ENCODE results near the gene CCDC60.

DNA sequence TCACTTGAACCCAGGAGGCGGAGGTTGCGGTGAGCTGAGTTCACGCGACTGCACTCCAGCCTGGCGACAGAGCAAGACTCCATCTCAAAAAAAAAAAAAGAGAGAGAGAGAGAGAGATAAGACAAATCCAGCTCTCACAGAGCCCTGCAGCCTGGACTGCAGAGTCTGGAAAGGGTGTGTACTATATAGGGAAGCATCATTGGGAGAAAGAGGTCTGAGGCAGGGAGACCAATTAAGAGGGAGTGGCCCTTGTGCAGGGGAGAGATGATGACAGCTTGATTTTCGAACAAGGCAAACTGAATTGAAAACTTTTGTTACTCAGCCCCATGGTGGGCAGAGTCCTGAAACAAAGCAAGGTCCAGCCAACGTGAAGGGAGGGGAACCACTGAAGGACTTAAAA, 116.2 kb downstream of the CCDC60 start:
- TF ChIP-seq, protein P1, sequence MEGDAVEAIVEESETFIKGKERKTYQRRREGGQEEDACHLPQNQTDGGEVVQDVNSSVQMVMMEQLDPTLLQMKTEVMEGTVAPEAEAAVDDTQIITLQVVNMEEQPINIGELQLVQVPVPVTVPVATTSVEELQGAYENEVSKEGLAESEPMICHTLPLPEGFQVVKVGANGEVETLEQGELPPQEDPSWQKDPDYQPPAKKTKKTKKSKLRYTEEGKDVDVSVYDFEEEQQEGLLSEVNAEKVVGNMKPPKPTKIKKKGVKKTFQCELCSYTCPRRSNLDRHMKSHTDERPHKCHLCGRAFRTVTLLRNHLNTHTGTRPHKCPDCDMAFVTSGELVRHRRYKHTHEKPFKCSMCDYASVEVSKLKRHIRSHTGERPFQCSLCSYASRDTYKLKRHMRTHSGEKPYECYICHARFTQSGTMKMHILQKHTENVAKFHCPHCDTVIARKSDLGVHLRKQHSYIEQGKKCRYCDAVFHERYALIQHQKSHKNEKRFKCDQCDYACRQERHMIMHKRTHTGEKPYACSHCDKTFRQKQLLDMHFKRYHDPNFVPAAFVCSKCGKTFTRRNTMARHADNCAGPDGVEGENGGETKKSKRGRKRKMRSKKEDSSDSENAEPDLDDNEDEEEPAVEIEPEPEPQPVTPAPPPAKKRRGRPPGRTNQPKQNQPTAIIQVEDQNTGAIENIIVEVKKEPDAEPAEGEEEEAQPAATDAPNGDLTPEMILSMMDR (IDR thresholded peaks at IDR 0.05; ENCODE audit: low read depth, low read length): no peak
- no peak for TF ChIP-seq EZH2phosphoT487 (IDR thresholded peaks at IDR 0.05; ENCODE audit: low read depth)
